ENCODE measurements around the gene GOLGA6L2. TPM values are rescaled to one million over a fixed set of nuclear protein-coding genes. Genes with fewer than 3 reads are reported as not detected.

Gene GOLGA6L2
- total and polyA plus RNA-seq, 2 of the 13 experiments (the other 11 are each of a cell fraction or from before 2014, with no cell fraction given): not detected

GRCh38 chr15:23422946-23423708 lies 23.9 kb downstream of the GOLGA6L2 start (continued):
- TF ChIP-seq RXRB (CRISPR knock-in tag; IDR thresholded peaks at IDR 0.05; ENCODE audit: borderline replicate concordance) (peak; percentile 32; the same call in 1 of the 2 replicates), ZHX1 (CRISPR knock-in tag; IDR thresholded peaks at IDR 0.05; ENCODE audit: low read depth) (no peak), ZFP90 (CRISPR knock-in tag; IDR thresholded peaks at IDR 0.05; ENCODE audit: borderline replicate concordance) (no peak), JUND (CRISPR knock-in tag; IDR thresholded peaks at IDR 0.05) (peak; percentile 73), ZNF790 (CRISPR knock-in tag; IDR thresholded peaks at IDR 0.05; ENCODE audit: borderline replicate concordance) (no peak), SYNCRIP (IDR thresholded peaks at IDR 0.05; ENCODE audit: insufficient read depth, low read depth, low read length) (no peak), TBX2 (CRISPR knock-in tag; IDR thresholded peaks at IDR 0.05; ENCODE audit: borderline replicate concordance) (peak; percentile 40; the same call in 1 of the 2 replicates), ATF7 (IDR thresholded peaks at IDR 0.05) (peak; percentile 31; the same call in 1 of the 2 replicates), ATF7 (CRISPR knock-in tag; IDR thresholded peaks at IDR 0.05) (0 out of 2 replicates have a peak, but pooled peaks have one; percentile 65)

Data from HepG2 (cell line).